ENCODE measurements around the gene SIMC1.

GRCh38 chr5:176341325-176342157, 103.3 kb downstream of the SIMC1 start:
- TF ChIP-seq CTCF (conservative IDR thresholded peaks at IDR 0.05; ENCODE audit: low read depth, low read length) (no peak), EZH2 (IDR thresholded peaks at IDR 0.05; ENCODE audit: low read length, unreplicated experiment) (no peak), EZH2phosphoT487 (IDR thresholded peaks at IDR 0.05; ENCODE audit: borderline replicate concordance, low read length) (no peak)

All from PC-3 (cell line).